ENCODE results near the gene ZNF343.
"Not testable (repeated sequence)": the region's sequence is repeated elsewhere in the genome, so short reads cannot be mapped to it uniquely, and the experiment has no call there.

Gene ZNF343

GRCh38 chr20:2508631-2509467 lies at the start of gene ZNF343:
ZNF343 (minus strand) TSS chr20:2508915; CDS start chr20:2493895, 15,020 bp downstream.
- DNase-seq (ENCODE audit: low read depth in 2 of 2): peak; percentile 54 to 57

- no peak for DNase-seq (ENCODE audit: low read depth in 2 of 2)
Measured at GRCh38 chr20:2557873-2558580, 49.3 kb upstream of the ZNF343 start.

GRCh38 chr20:2545594-2545993 lies 36.9 kb upstream of the ZNF343 start:
- no peak for DNase-seq (ENCODE audit: low read depth in 2 of 2)

- DNase-seq (ENCODE audit: low read depth in 2 of 2): no peak
Measured at GRCh38 chr20:2544211-2544610, 35.5 kb upstream of the ZNF343 start.

- DNase-seq (ENCODE audit: low read depth in 2 of 2): no peak
Measured at GRCh38 chr20:2542361-2542760, 33.6 kb upstream of the ZNF343 start.

GRCh38 chr20:2541940-2542339 lies 33.2 kb upstream of the ZNF343 start:
- no peak for DNase-seq (ENCODE audit: low read depth in 2 of 2)

- DNase-seq (ENCODE audit: low read depth in 2 of 2): no peak
Measured at GRCh38 chr20:2538931-2539720, 30.4 kb upstream of the ZNF343 start.

GRCh38 chr20:2538356-2538755 lies 29.6 kb upstream of the ZNF343 start:
- no peak for DNase-seq (ENCODE audit: low read depth in 2 of 2)

- DNase-seq (ENCODE audit: low read depth in 2 of 2): no peak
Measured at GRCh38 chr20:2537101-2537500, 28.4 kb upstream of the ZNF343 start.

- no peak for DNase-seq (ENCODE audit: low read depth in 2 of 2)
Measured at GRCh38 chr20:2536560-2536986, 27.9 kb upstream of the ZNF343 start, which contains the start of gene TMC2. TMC2 (plus strand) TSS chr20:2536573; CDS start chr20:2536622, 49 bp downstream.

GRCh38 chr20:2535711-2536559 lies 27.2 kb upstream of the ZNF343 start:
- DNase-seq (ENCODE audit: low read depth in 2 of 2): no peak

GRCh38 chr20:2533118-2533517 lies 24.4 kb upstream of the ZNF343 start:
- no peak for DNase-seq (ENCODE audit: low read depth in 2 of 2)

- DNase-seq (ENCODE audit: low read depth in 2 of 2): no peak
Measured at GRCh38 chr20:2528671-2529271, 20.1 kb upstream of the ZNF343 start.

- no peak for DNase-seq (ENCODE audit: low read depth in 2 of 2)
Measured at GRCh38 chr20:2527762-2528161, 19.0 kb upstream of the ZNF343 start.

- not testable (repeated sequence) for DNase-seq (ENCODE audit: low read depth in 2 of 2)
Measured at GRCh38 chr20:2526218-2526583, 17.5 kb upstream of the ZNF343 start.

GRCh38 chr20:2524709-2525506 lies 16.2 kb upstream of the ZNF343 start:
- DNase-seq (ENCODE audit: low read depth in 2 of 2): peak; percentile 63 to 64

- DNase-seq (ENCODE audit: low read depth in 2 of 2): peak; percentile 48 to 50
Measured at GRCh38 chr20:2523919-2524708, 15.4 kb upstream of the ZNF343 start.

- DNase-seq (ENCODE audit: low read depth in 2 of 2): not testable (repeated sequence)
Measured at GRCh38 chr20:2522826-2523429, 14.2 kb upstream of the ZNF343 start.

Data from fibroblast of skin of left quadriceps (primary cell).